GM19452 (cell line): ENCODE results near the gene AMIGO3.
A peak's percentile ranks its signal among the peaks of the same experiment; 100 is the strongest.
"Not testable (repeated sequence)": the region's sequence is repeated elsewhere in the genome, so short reads cannot be mapped to it uniquely, and the experiment has no call there.

Experiments
- ATAC-seq: cut with Tn5 transposase; IDR thresholded peaks from one replicate; pipeline ENCODE4 v1.9.1; 2021; ENCODE audit not compliant: unreplicated experiment

AMIGO3 gene

DNA sequence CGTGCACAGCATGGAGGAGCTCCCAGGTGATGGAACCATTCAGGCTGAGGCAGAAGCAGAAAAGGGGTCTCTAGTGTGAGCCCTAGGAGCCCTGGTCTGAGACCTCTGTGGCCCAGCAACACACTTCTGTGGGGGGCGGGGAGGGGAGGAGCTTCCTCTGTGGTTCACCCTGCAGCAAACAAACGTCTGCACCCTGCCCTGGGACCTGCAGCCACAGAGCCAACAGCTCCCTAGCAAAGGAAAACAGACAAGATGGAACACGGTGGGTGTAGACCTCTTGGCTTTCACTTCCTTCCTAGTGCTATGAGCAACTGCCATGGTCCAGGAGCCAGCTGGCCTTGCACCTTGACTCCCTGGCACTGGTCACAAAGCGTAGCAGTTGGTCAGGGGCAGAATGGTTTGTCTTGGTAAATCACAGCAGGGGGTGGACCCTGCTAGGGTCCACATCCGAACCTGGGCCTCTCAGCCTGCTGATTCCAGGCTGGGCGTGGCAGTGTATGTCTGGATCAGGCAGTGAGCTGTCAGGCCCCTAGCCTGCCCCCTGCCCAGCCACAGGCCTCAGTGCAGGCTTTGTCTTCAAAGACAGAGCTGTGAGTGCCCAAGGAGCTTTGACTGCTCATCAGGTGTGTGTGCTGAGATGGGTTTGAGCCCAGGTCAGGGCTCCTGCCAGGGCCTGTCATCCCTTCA lies 6.7 kb downstream of the AMIGO3 start:
- ATAC-seq = no peak

DNA sequence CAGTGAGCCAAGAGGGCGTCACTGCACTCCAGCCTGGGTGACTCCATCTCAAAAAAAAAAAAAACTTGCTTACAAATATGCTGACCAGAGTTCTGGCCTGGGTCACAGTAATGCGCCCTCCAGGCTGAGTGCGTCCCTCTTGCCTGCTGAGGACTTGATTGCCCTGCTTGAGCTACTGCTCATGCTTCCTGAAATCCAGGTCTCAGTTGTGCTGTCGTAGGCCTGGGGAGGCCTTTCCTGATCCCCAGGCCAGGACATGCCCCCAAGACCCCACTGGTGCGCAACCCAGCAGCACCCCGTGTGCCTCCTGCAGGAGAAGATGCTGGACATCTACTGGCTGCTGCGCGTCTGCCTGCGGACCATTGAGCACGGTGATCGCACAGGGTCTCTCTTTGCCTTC lies 7.3 kb downstream of the AMIGO3 start:
- no peak for ATAC-seq

GRCh38 chr3:49711489-49711888 lies 8.0 kb downstream of the AMIGO3 start:
- no peak for ATAC-seq

- no peak for ATAC-seq
These were observed 9.6 kb downstream of the AMIGO3 start for GRCh38 chr3:49709852-49710251.

DNA sequence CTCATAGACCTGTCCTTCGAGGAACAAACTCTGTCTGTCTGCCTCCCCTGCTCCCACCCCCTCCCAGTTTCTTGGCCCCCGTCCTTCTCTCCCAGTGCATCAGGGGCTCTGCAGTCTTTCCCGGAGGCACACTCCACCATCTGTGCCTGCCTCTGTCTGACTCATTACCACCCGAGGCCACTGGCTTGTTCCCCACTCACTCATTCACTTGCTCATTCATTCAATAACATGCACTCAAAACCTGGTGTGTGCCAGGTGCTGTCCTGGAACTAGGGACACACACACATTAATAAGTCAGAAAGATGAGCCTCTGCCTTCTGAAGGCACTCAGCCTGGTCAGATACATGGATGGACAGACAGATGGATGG lies 12.4 kb downstream of the AMIGO3 start:
- ATAC-seq = no peak

DNA sequence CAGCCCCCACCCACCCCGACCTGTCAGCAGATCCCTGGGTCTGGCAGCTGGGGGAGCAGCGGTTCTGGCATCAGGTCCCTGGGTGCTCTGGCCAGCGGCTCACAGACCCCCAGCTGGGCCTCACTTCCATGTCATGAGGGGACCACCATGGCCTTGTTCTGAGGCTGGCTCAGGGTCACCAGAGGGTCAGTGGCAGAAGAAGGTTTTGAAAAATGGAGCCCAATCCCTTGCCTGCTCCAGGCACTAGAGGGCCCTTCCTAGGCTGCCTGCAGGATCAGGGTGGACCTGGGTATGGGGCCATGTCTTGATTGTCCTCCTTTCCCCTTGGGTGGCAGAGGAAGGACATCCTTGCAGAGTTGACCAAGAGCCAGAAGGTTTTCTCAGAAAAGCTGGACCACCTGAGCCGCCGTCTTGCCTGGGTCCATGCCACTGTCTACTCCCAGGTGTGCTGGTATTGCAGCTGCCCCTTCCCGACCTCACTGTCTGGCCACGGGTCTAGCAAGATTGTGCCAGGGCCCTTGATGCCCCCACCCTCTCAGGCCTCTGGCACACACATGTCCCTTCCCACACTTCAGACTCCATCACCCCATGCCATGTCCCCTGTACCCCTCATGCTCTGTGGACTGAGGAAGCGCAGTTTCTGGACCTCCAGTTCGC lies 12.9 kb downstream of the AMIGO3 start:
- ATAC-seq = no peak

- ATAC-seq = no peak
These were observed 14.0 kb downstream of the AMIGO3 start for GRCh38 chr3:49705390-49705960.

- no peak for ATAC-seq
These were observed 14.9 kb downstream of the AMIGO3 start for GRCh38 chr3:49704629-49705028.

GRCh38 chr3:49703956-49704355 lies 15.5 kb downstream of the AMIGO3 start:
- no peak for ATAC-seq

DNA sequence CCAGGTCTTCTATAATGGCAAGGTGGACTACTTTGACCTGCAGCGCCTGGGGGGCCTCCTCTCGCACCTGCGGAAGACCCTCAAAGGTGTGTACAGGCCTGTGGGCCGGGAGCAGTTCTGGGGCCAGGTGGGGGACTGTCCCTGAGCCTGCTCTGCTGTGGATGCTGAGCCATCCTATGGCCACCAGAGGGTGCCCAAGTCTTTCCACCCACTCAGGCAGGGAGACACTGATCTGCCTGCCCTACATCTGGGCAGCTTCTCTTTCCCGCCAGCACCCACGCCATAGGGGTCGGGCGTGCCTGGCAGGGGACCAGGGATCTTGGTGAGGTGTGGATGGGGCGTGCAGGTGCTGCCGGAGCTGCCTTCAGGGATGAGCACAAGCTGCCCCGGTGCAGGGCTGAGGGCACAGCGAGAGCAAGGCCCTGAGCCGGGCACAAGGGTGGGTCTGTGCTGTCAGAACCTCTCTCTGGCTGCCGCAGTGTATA lies 16.0 kb downstream of the AMIGO3 start:
- ATAC-seq = peak; percentile 69

DNA sequence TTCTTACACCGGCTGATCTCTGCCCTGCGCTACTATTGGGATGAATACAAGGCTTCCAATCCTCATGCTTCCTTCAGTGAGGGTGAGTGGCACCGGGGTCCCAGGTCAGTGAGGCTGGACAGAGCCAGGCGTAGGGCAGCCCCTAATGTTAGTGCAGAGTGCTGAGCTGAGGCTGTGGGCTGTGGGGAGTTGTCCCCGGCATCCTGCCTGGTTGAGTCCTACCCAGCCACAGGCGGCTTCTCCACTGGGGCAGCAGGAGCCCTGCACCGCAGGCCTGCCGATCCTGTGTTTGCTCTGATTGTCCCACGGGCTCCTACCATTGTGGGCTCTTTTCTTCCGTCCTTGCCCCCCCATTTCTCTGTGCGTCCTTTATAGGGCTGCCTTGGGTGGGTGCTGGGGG lies 16.8 kb downstream of the AMIGO3 start:
- no peak for ATAC-seq

GRCh38 chr3:49701388-49702077 lies 18.0 kb downstream of the AMIGO3 start:
- ATAC-seq = no peak

GRCh38 chr3:49700453-49701128 lies 18.9 kb downstream of the AMIGO3 start:
- no peak for ATAC-seq

DNA sequence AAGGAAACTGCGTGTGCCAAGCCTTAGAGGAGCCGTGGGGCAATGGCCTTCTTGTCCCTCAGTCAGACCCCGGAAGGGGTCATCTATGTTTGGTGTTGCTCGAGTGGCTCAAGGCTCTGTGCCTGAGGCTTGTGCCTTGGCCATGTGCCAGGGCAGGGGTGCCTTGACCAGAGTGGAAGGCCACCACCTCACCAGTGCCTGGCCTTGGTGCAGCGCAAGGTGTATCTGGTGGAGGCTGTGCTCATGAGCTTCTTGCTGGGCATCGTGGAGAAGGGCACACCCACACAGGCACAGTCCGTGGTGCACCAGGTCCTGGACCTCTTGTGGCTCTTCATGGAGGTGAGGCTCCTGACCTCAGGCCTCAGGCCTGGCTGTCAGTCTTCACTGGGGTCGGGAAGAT lies 19.5 kb downstream of the AMIGO3 start:
- ATAC-seq = no peak

GRCh38 chr3:49699281-49699979 lies 20.1 kb downstream of the AMIGO3 start:
- no peak for ATAC-seq

- not testable (repeated sequence) for ATAC-seq
These were observed 24.0 kb downstream of the AMIGO3 start for GRCh38 chr3:49695350-49696015.

- not testable (repeated sequence) for ATAC-seq
These were observed 24.9 kb downstream of the AMIGO3 start for GRCh38 chr3:49694409-49695070.

DNA sequence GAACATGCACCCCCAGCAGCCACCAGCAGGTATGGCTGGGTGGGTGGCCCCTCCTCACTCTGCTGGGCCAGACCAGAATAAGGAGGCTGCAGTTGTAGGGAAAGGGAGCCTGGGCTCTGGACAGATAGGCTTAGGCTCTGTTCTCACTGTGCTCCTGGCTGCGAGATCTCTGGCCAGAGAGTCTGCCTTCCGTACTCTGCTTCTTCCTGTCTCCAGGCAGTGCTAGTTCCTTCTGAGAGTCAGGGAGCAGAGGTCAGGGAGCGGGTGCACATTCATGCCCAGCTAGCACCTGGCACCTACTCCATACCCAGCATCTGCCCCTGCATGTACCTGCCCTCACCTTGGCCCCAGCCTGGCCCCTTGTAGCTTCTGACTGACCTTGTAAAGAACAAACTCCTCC lies 28.0 kb downstream of the AMIGO3 start:
- ATAC-seq = not testable (repeated sequence)

DNA sequence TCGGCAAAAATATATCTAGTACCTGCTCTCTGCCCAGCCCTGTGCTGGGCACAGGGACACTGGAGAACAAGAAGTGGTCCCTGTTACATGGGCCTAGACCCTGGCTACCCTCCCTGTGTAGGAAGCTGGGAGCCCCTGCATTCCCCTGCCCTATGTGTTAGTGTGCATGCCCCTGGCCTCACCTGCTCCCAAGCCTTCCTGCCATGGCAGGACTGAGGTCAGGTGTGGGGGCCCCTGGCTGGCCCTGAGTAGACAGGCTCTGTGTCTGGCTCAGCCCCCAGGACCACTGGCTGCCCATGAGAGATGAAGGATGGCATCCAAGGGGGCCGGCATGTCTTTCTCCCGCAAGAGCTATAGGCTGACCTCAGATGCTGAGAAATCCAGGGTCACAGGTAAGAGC lies 28.6 kb downstream of the AMIGO3 start:
- not testable (repeated sequence) for ATAC-seq
